ENCODE data around the gene ARFGEF3. TPM values are rescaled to one million over a fixed set of nuclear protein-coding genes. Genes with fewer than 3 reads are reported as not detected.

Gene ARFGEF3
- total and polyA plus RNA-seq, 2 experiments from 2014 or later, result 5.8 to 24.6 TPM

- TF ChIP-seq NANOG (IDR thresholded peaks at IDR 0.05; ENCODE audit: borderline replicate concordance) (no peak), ZNF331 (CRISPR knock-in tag; IDR thresholded peaks at IDR 0.05; ENCODE audit: low read depth) (no peak), EZH2 (IDR thresholded peaks at IDR 0.05; ENCODE audit: low read depth, unreplicated experiment) (peak; percentile 26)
These were observed 726 bp upstream of the ARFGEF3 start (continued) for GRCh38 chr6:138161088-138161337.

- Mint-ChIP-seq H3K27me3 (ENCODE audit: insufficient read depth, low read depth, poor library complexity) (peaks cover 19% of the 10 kb centered on the region), H3K27ac (no peak overlapping the region), H3K4me1 (peaks cover 30% of the 10 kb centered on the region), H3K9me3 (no peaks in the 10 kb centered on the region), H3K36me3 (ENCODE audit: low read depth) (peaks cover under 1% of the 10 kb centered on the region; the same call in 1 of the 3 replicates), H3K4me3 (peak overlapping the region; percentile 81)
- Histone ChIP-seq H3K27me3 (ENCODE audit: insufficient read depth) (peaks cover 32% of the 10 kb centered on the region), H3K4me1 (ENCODE audit: insufficient read depth) (peaks cover 26% of the 10 kb centered on the region), H4K20me1 (replicated peaks; ENCODE audit: insufficient read depth) (no peaks in the 10 kb centered on the region), H3K9me2 (ENCODE audit: insufficient read depth) (no peaks in the 10 kb centered on the region; the same call in 1 of the 2 replicates), H3K27ac (ENCODE audit: low read depth) (no peak overlapping the region), H3K36me3 (ENCODE audit: insufficient read depth) (no peaks in the 10 kb centered on the region), H3F3A (replicated peaks; ENCODE audit: low read depth) (no peaks in the 10 kb centered on the region), H3K4me3 (peak overlapping the region; percentile 90), H3K79me2 (replicated peaks; ENCODE audit: insufficient read depth) (0 out of 2 replicates have a peak, but pooled peaks cover 28% of the 10 kb centered on the region), H3K4me2 (peak overlapping the region; percentile 99), H2AFZ (peak overlapping the region; percentile 90)
- DNase-seq (ENCODE audit: low spot score) (peak; percentile 59), ATAC-seq (peak; percentile 60)
- TF ChIP-seq STAT1 (IDR thresholded peaks at IDR 0.05; ENCODE audit: unreplicated experiment), result no peak
- no peak for TF ChIP-seq CREB1 (CRISPR knock-in tag; IDR thresholded peaks at IDR 0.05; ENCODE audit: low read depth)
- no peak for TF ChIP-seq NANOG (IDR thresholded peaks at IDR 0.05; ENCODE audit: borderline replicate concordance)
- TF ChIP-seq ETS1 (IDR thresholded peaks at IDR 0.05), result no peak
- no peak for TF ChIP-seq ZNF114 (CRISPR knock-in tag; IDR thresholded peaks at IDR 0.05)
- TF ChIP-seq JUNB (IDR thresholded peaks at IDR 0.05; ENCODE audit: unreplicated experiment), result no peak
These were observed 594 bp downstream of the ARFGEF3 start for GRCh38 chr6:138162111-138162954.

- H2AFZ ChIP-seq, result no peak overlapping the region
- peaks cover 3% of the 10 kb centered on the region; the same call in 1 of the 2 replicates for H3K9me2 ChIP-seq (ENCODE audit: insufficient read depth)
- no peaks in the 10 kb centered on the region; the same call in 1 of the 2 replicates for H4K20me1 ChIP-seq (replicated peaks; ENCODE audit: insufficient read depth)
- Mint-ChIP-seq H3K9me3 (no peaks in the 10 kb centered on the region), H3K27me3 (ENCODE audit: insufficient read depth, low read depth, poor library complexity) (peaks cover 21% of the 10 kb centered on the region), H3K36me3 (ENCODE audit: low read depth) (peaks cover 3% of the 10 kb centered on the region; the same call in 1 of the 3 replicates), H3K4me1 (peaks cover 30% of the 10 kb centered on the region), H3K27ac (no peak overlapping the region), H3K4me3 (peak overlapping the region; percentile 81)
- DNase-seq (ENCODE audit: low spot score) (peak; percentile 43), ATAC-seq (no peak)
- peaks cover 34% of the 10 kb centered on the region; the same call in 1 of the 2 replicates for H3K79me2 ChIP-seq (replicated peaks; ENCODE audit: insufficient read depth)
- no peak overlapping the region for H3K27ac ChIP-seq (ENCODE audit: low read depth)
- no peaks in the 10 kb centered on the region for H3K36me3 ChIP-seq (ENCODE audit: insufficient read depth)
- H3K4me1 ChIP-seq (ENCODE audit: insufficient read depth), result peaks cover 26% of the 10 kb centered on the region
- peak overlapping the region; percentile 99 for H3K4me2 ChIP-seq
- H3F3A ChIP-seq (replicated peaks; ENCODE audit: low read depth), result no peaks in the 10 kb centered on the region
- H3K4me3 ChIP-seq, result peak overlapping the region; percentile 90
- H3K27me3 ChIP-seq (ENCODE audit: insufficient read depth), result peaks cover 32% of the 10 kb centered on the region
- no peak for TF ChIP-seq CREB1 (CRISPR knock-in tag; IDR thresholded peaks at IDR 0.05; ENCODE audit: low read depth)
- TF ChIP-seq ZNF462 (CRISPR knock-in tag; IDR thresholded peaks at IDR 0.05), result no peak
- no peak for TF ChIP-seq ZNF114 (CRISPR knock-in tag; IDR thresholded peaks at IDR 0.05)
- no peak for TF ChIP-seq STAT1 (IDR thresholded peaks at IDR 0.05; ENCODE audit: unreplicated experiment)
- no peak for TF ChIP-seq EZH2 (IDR thresholded peaks at IDR 0.05; ENCODE audit: low read depth, unreplicated experiment)
- no peak for TF ChIP-seq ZNF331 (CRISPR knock-in tag; IDR thresholded peaks at IDR 0.05; ENCODE audit: low read depth)
These were observed 1.3 kb downstream of the ARFGEF3 start for GRCh38 chr6:138162955-138163575.
